A549 (cell line): ENCODE results near the gene ASPG. TPM values are rescaled to one million over a fixed set of nuclear protein-coding genes. Genes with fewer than 3 reads are reported as not detected.

Experiments
- ATAC-seq, 2 experiments: fragments of 200-7000 bp in 1 of 2; fragments of >200 bp in 1 of 2; cut with Nextera tagmentation in 1 of 2; cut with Tn5 transposase in 1 of 2; 3 replicates each; pipeline versions ENCODE4 v1.8.0 to v1.9.1; 2018 to 2020; ENCODE audit warnings: mild to moderate bottlenecking in 1 of 2, moderate library complexity in 1 of 2
- CTCF ChIA-PET: fragments of 300-600 bp; sonication (Branson Sonifier 250); formaldehyde crosslinking; extraction: SDS; loops from one replicate; lab custom pipeline; 2021; ENCODE audit warnings: antibody characterized with exemption, inconsistent platforms; lab: Yijun Ruan, JAX
- POLR2A ChIA-PET: fragments of 350-600 bp; formaldehyde crosslinking; extraction: SDS; loops from one replicate; lab custom pipeline; 2021; ENCODE audit warnings: antibody characterized with exemption, inconsistent platforms; lab: Yijun Ruan, JAX
- DNase-seq, 2 experiments: peaks; one replicate each; pipeline versions ENCODE4 v3.0.0 to v3.0.0-alpha.2; 2011 to 2016; ENCODE audit warnings: low read depth in 1 of 2, low spot score in 1 of 2
- FAIRE-seq: peaks from 2 replicates; lab custom pipeline; 2011; peaks lifted over from hg19 to GRCh38; lab: Jason Lieb, UNC
- H3K27ac ChIP-seq, 2 experiments: fragments of >200 bp; sonication (Bioruptor Twin); formaldehyde crosslinking; 3 replicates each; pipeline ENCODE4 v1.5.1; 2016 to 2017
- H3K4me1 ChIP-seq: fragments of >200 bp; sonication (Bioruptor Twin); formaldehyde crosslinking; 3 replicates; pipeline ENCODE4 v1.6.1; 2016
- H3K4me2 ChIP-seq: fragments of >200 bp; sonication (Bioruptor Twin); formaldehyde crosslinking; 3 replicates; pipeline ENCODE4 v1.6.1; 2016
- H3K4me3 ChIP-seq: fragments of >200 bp; sonication (Bioruptor Twin); formaldehyde crosslinking; 3 replicates; pipeline ENCODE4 v1.5.1; 2016
- H3K9me3 ChIP-seq: fragments of >200 bp; sonication (Bioruptor Twin); formaldehyde crosslinking; 3 replicates; pipeline ENCODE4 v1.6.1; 2016
- CBX2 ChIP-seq: fragments of 200-600 bp; sonication (generic); IDR thresholded peaks from 2 replicates; pipeline ENCODE4 v1.6.1; 2016; ENCODE audit warnings: low read depth, mild to moderate bottlenecking, borderline replicate concordance
- CHD4 ChIP-seq: fragments of 200-600 bp; sonication (generic); IDR thresholded peaks from 2 replicates; pipeline ENCODE4 v1.6.1; 2016; ENCODE audit warnings: antibody characterized with exemption, mild to moderate bottlenecking, borderline replicate concordance
- CTCF ChIP-seq: fragments of >200 bp; sonication (Bioruptor Twin); formaldehyde crosslinking; IDR thresholded peaks from 3 replicates; pipeline ENCODE4 v1.5.1; 2016
- ELK1 ChIP-seq: fragments of 150-350 bp; IDR thresholded peaks from 2 replicates; pipeline ENCODE4 v1.6.1; 2014; ENCODE audit warnings: low read depth, mild to moderate bottlenecking, low read length
- EP300 ChIP-seq, 2 experiments: fragments of >200 bp; sonication (Bioruptor Twin); formaldehyde crosslinking; IDR thresholded peaks; 2 replicates in 1 of 2; 3 replicates in 1 of 2; pipeline ENCODE4 v1.6.1; 2016 to 2017
- FOXS1 ChIP-seq: fragments of 250-450 bp; sonication (Bioruptor Pico); IDR thresholded peaks from 2 replicates; pipeline ENCODE4 v1.5.0; 2020; ENCODE audit warnings: mild to moderate bottlenecking, moderate library complexity
- GATA3 ChIP-seq: IDR thresholded peaks from 2 replicates; pipeline ENCODE4 v1.6.1; 2012; ENCODE audit warnings: borderline replicate concordance
- HMGXB4 ChIP-seq: fragments of 250-450 bp; sonication (Bioruptor Pico); IDR thresholded peaks from 2 replicates; pipeline ENCODE4 v1.5.0; 2021; ENCODE audit warnings: mild to moderate bottlenecking, moderate library complexity, borderline replicate concordance
- HOXA7 ChIP-seq: fragments of 250-450 bp; sonication (Bioruptor Pico); IDR thresholded peaks from 2 replicates; pipeline ENCODE4 v1.5.0; 2020; ENCODE audit warnings: mild to moderate bottlenecking, moderate library complexity
- HOXB5 ChIP-seq: fragments of 250-450 bp; sonication (Bioruptor Pico); IDR thresholded peaks from 2 replicates; pipeline ENCODE4 v1.5.0; 2020; ENCODE audit warnings: mild to moderate bottlenecking, moderate library complexity
- MAX ChIP-seq: IDR thresholded peaks from 2 replicates; pipeline ENCODE4 v1.6.1; 2012
- NFE2L2 ChIP-seq: fragments of 150-350 bp; conservative IDR thresholded peaks from 2 replicates; pipeline ENCODE4 v1.6.1; 2014; ENCODE audit warnings: low read length
- PBX3 ChIP-seq: IDR thresholded peaks from 2 replicates; pipeline ENCODE4 v1.6.1; 2012
- RAD21 ChIP-seq, 2 experiments: fragments of >200 bp in 1 of 2; sonication (Bioruptor Twin) in 1 of 2; formaldehyde crosslinking in 1 of 2; IDR thresholded peaks in 1 of 2; conservative IDR thresholded peaks in 1 of 2; 2 replicates in 1 of 2; 3 replicates in 1 of 2; pipeline ENCODE4 v1.6.1; 2012 to 2018; ENCODE audit warnings: inconsistent platforms in 1 of 2
- RCOR1 ChIP-seq: fragments of 150-350 bp; IDR thresholded peaks from 2 replicates; pipeline ENCODE4 v1.6.1; 2014; ENCODE audit warnings: antibody characterized with exemption, low read length, low read depth
- RNF2 ChIP-seq: fragments of 200-600 bp; sonication (generic); IDR thresholded peaks from 2 replicates; pipeline ENCODE4 v1.6.1; 2016; ENCODE audit warnings: low read depth, mild to moderate bottlenecking, antibody characterized with exemption, moderate library complexity, borderline replicate concordance
- TFCP2L1 ChIP-seq: fragments of 250-450 bp; sonication (Bioruptor Pico); IDR thresholded peaks from 2 replicates; pipeline ENCODE4 v1.5.0; 2021; ENCODE audit warnings: mild to moderate bottlenecking
- ZSCAN20 ChIP-seq: fragments of 250-450 bp; sonication (Bioruptor Pico); IDR thresholded peaks from 2 replicates; pipeline ENCODE4 v1.8.0; 2022; ENCODE audit warnings: mild to moderate bottlenecking, moderate library complexity
- WGBS: methylation state at CpG from one replicate; pipeline ENCODE4 v1.1.6; 2017; ENCODE audit errors: missing lambda C conversion rate; 5-methylcytosine and 5-hydroxymethylcytosine counted together
- polyA plus RNA-seq, 4 experiments: library from polyadenylated mRNA; depleted of rRNA in 3 of 4; stranded (reverse); fragments of >200 nt; fragmentation: RNase III in 1 of 4; extraction: RNeasy Plus Mini Kit Qiagen cat#74134 plus additional on column Dnase treatment in 1 of 4; gene quantifications; 2 replicates in 3 of 4; 3 replicates in 1 of 4; pipeline ENCODE4 v1.2.3, GENCODE V29; 2011 to 2017
- TF ChIP-seq, protein P1 (sequence below): fragments of 250-450 bp; sonication (Bioruptor Pico); IDR thresholded peaks from 2 replicates; pipeline ENCODE4 v1.5.0; 2020; ENCODE audit warnings: low read depth, mild to moderate bottlenecking, moderate library complexity

Gene ASPG
- polyA plus RNA-seq, 2 of the 4 experiments (the other 2 are of a cell fraction) = not detected

DNA sequence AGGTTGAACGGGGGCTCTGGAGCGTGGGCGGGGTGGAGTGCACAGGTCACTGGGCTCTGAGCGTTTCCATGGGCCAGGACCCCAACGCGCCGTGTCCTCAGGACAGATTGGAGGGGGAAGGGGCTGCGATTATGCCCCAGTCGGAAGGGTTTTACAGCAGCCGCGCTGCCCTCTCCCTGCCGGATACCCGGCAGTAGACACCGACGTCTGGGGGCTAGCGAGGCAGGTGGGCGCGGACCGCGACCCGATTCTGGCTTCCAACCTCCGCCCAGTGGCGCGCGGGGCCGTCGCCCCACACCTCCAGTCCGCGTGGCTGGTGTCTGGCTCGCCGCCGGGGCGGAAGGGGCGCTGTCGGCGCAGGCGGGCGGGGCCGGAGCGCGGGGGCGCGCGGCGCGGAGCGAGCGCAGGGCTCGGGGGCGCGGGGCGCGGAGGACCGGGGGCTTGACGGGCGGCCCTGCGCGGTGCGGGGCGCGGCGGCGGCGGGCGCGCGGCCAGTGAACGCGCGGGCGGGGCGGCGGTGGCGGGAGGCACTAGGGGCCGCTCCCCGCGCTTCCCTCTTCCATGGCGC lies 50.5 kb downstream of the ASPG start:
- CTCF ChIA-PET = interaction anchor here (0.9 to 1.6 kb wide), 2 partner anchors 8 to 428 kb away, joined by 4 to 6 read pairs; no protein-coding TSS in a partner anchor

GRCh38 chr14:104136472-104137296 lies 51.2 kb downstream of the ASPG start:
- Histone ChIP-seq H3K4me3 (peak overlapping the region; percentile 55), H3K27ac (peak overlapping the region in 1 of 2 experiments; percentile 69; a peak in 3 of 6 replicates), H3K4me1 (peaks cover 26% of the 10 kb centered on the region), H3K9me3 (no peaks in the 10 kb centered on the region)
- no peak for ATAC-seq
- DNase-seq = peak in 1 of 2 experiments; percentile 34
- ChIA-PET CTCF (interaction anchor here (0.6 to 1.9 kb wide), 13 partner anchors 8 to 459 kb away, joined by 3 to 32 read pairs (median 4); no protein-coding TSS in a partner anchor), POLR2A (no interaction called here)
- no peak for FAIRE-seq
- WGBS = 3% methylated on average over 12 of the region's 77 CpGs
- TF ChIP-seq, protein P1, sequence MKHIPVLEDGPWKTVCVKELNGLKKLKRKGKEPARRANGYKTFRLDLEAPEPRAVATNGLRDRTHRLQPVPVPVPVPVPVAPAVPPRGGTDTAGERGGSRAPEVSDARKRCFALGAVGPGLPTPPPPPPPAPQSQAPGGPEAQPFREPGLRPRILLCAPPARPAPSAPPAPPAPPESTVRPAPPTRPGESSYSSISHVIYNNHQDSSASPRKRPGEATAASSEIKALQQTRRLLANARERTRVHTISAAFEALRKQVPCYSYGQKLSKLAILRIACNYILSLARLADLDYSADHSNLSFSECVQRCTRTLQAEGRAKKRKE (CRISPR knock-in tag) = no peak
- TF ChIP-seq EP300 (IDR thresholded peaks at IDR 0.05) = no peak
- no peak for TF ChIP-seq TFCP2L1 (CRISPR knock-in tag)
- TF ChIP-seq ELK1 = no peak
- no peak for TF ChIP-seq HOXB5 (CRISPR knock-in tag)
- TF ChIP-seq CBX2 = no peak
- TF ChIP-seq, all 56 proteins: peak for 0
- peak overlapping the region; percentile 98 for H3K4me2 ChIP-seq

More for the DNA sequence above, 50.5 kb downstream of the ASPG start:
- WGBS = 4% methylated on average over 9 of the region's 78 CpGs
- POLR2A ChIA-PET = no interaction called here
- TF ChIP-seq CTCF (peak; percentile 22; the same call in 2 of the 3 replicates), RNF2 (no peak)
- Histone ChIP-seq H3K27ac (peak overlapping the region in 1 of 2 experiments; percentile 69; a peak in 3 of 6 replicates), H3K4me1 (peaks cover 26% of the 10 kb centered on the region), H3K9me3 (no peaks in the 10 kb centered on the region; the same call in 2 of the 3 replicates), H3K4me2 (peak overlapping the region; percentile 98), H3K4me3 (peak overlapping the region; percentile 55)
- ATAC-seq (no peak), FAIRE-seq (no peak), DNase-seq (no peak)

GRCh38 chr14:104137297-104138097 lies 52.0 kb downstream of the ASPG start:
- ChIA-PET CTCF (interaction anchor here (0.6 to 1.9 kb wide), 39 partner anchors 9 to 503 kb away, joined by 3 to 32 read pairs (median 3); no protein-coding TSS in a partner anchor), POLR2A (no interaction called here)
- ATAC-seq (peak; percentile 53 to 89), DNase-seq (peak; percentile 76 to 80), FAIRE-seq (no peak)
- H3K4me2 ChIP-seq = peak overlapping the region; percentile 98
- H3K4me1 ChIP-seq = peaks cover 26% of the 10 kb centered on the region
- 6% methylated on average over 24 of the region's 88 CpGs for WGBS
- peak overlapping the region; percentile 54 to 87 for H3K27ac ChIP-seq
- H3K9me3 ChIP-seq = no peaks in the 10 kb centered on the region
- H3K4me3 ChIP-seq = peak overlapping the region; percentile 55
- TF ChIP-seq HOXA7 (CRISPR knock-in tag) = no peak
- TF ChIP-seq RCOR1 = no peak
- no peak for TF ChIP-seq GATA3
- no peak for TF ChIP-seq HMGXB4
- TF ChIP-seq FOXS1 (CRISPR knock-in tag) = no peak
- TF ChIP-seq CHD4 = no peak
- no peak for TF ChIP-seq ZSCAN20 (CRISPR knock-in tag)
- no peak for TF ChIP-seq PBX3
- no peak for TF ChIP-seq ELK1
- TF ChIP-seq MAX = peak; percentile 95
- peak; percentile 74 to 94 for TF ChIP-seq RAD21 (conservative IDR thresholded peaks at IDR 0.05 in 1 of 2, IDR thresholded peaks at IDR 0.05 in 1 of 2)
- TF ChIP-seq NFE2L2 = no peak
